ENCODE measurements around the gene ACTR3. TPM values are rescaled to one million over a fixed set of nuclear protein-coding genes. Genes with fewer than 3 reads are reported as not detected.

The ACTR3 gene
- 148 to 169 TPM (median 149 TPM) in 3 replicates for total RNA-seq (2021)
- Bru-seq, nascent RNA = percentile 82 among the genes with signal in this experiment
- long read RNA-seq, experiment 1, full-length matches to known transcripts = 586 of 643 reads
- long read RNA-seq, experiment 1, partial matches to known transcripts = 39 of 643 reads
- long read RNA-seq, experiment 1, other reads (novel, unspliced or antisense) = 18 of 643 reads
- long read RNA-seq, experiment 2, full-length matches to known transcripts = 89 of 169 reads
- long read RNA-seq, experiment 2, partial matches to known transcripts = 35 of 169 reads
- long read RNA-seq, experiment 2, other reads (novel, unspliced or antisense) = 45 of 169 reads
- long read RNA-seq, experiment 3, full-length matches to known transcripts = 331 of 371 reads
- long read RNA-seq, experiment 3, partial matches to known transcripts = 28 of 371 reads
- long read RNA-seq, experiment 3, other reads (novel, unspliced or antisense) = 12 of 371 reads

DNA sequence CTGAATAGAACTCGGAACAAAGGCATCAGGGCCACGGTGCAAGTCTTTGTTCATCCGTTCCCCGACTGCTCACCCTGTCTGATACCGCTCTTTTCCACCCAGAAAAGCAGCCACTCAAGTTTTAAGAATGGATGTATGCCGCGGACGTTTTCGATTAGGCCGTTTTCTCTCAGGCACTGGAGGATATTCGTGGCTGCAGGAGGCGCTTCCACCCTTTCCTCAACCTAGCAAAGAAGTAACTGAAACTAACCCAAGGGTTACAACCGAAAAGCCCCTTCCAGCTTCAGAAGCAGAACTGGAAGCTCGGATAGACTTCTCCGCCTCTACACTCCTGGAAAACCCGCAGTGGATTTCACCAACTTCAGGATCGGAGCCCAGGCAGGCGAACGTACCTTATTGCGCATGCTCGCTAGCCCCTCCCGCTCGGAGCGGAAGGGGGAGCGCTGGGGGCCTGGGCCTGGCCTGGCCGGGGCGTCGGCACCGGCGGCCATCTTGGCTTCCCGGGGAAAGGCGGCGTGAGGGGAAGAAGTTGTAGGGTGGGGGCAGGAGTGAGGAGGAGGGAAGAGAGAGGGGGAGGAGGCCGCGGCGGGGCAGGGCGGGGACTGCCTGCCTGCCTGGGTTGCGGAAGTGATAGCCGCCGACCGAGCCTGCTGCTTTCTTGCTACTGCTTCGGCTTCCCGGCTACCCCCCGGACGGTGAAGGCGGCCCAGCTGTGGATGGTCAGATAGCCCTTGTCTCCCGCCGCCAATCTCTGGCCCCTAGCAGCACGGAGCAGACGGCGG, at the start of gene ACTR3:
Gene ACTR3 (plus strand): TSS at position 619 of the 782 bp plus-strand sequence. CDS start 191 bp downstream, outside the sequence.
- Mint-ChIP-seq H3K27ac (peak within 1 kb of the TSS; percentile 100), H3K4me3 (peak within 1 kb of the TSS; percentile 96), H3K27me3 (ENCODE audit: low read depth) (no peaks in the 10 kb centered on the region), H3K36me3 (peaks cover 3% of the 10 kb centered on the region; the same call in 1 of the 2 replicates), H3K4me1 (peaks cover 66% of the 10 kb centered on the region), H3K9me3 (no peaks in the 10 kb centered on the region)
- peak; percentile 89 for ATAC-seq
- ChIA-PET CTCF (interaction anchor here (0.7 kb wide), 1 partner anchor 133 kb away, joined by 3 read pairs; the partner anchor contains the start of gene SLC35F5), POLR2A (interaction anchor here (2.0 kb wide), 1 partner anchor 133 kb away, joined by 12 read pairs; the partner anchor contains the start of gene SLC35F5)
- peak; percentile 98 for DNase-seq (ENCODE audit: low spot score)
- TF ChIP-seq, protein P1, sequence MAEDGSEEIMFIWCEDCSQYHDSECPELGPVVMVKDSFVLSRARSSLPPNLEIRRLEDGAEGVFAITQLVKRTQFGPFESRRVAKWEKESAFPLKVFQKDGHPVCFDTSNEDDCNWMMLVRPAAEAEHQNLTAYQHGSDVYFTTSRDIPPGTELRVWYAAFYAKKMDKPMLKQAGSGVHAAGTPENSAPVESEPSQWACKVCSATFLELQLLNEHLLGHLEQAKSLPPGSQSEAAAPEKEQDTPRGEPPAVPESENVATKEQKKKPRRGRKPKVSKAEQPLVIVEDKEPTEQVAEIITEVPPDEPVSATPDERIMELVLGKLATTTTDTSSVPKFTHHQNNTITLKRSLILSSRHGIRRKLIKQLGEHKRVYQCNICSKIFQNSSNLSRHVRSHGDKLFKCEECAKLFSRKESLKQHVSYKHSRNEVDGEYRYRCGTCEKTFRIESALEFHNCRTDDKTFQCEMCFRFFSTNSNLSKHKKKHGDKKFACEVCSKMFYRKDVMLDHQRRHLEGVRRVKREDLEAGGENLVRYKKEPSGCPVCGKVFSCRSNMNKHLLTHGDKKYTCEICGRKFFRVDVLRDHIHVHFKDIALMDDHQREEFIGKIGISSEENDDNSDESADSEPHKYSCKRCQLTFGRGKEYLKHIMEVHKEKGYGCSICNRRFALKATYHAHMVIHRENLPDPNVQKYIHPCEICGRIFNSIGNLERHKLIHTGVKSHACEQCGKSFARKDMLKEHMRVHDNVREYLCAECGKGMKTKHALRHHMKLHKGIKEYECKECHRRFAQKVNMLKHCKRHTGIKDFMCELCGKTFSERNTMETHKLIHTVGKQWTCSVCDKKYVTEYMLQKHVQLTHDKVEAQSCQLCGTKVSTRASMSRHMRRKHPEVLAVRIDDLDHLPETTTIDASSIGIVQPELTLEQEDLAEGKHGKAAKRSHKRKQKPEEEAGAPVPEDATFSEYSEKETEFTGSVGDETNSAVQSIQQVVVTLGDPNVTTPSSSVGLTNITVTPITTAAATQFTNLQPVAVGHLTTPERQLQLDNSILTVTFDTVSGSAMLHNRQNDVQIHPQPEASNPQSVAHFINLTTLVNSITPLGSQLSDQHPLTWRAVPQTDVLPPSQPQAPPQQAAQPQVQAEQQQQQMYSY (CRISPR knock-in tag; IDR thresholded peaks at IDR 0.05) = peak; percentile 99
- no peak for TF ChIP-seq RORB (CRISPR knock-in tag; IDR thresholded peaks at IDR 0.05)
- no peak for TF ChIP-seq ZNF423 (CRISPR knock-in tag; IDR thresholded peaks at IDR 0.05)
- TF ChIP-seq, protein P2, sequence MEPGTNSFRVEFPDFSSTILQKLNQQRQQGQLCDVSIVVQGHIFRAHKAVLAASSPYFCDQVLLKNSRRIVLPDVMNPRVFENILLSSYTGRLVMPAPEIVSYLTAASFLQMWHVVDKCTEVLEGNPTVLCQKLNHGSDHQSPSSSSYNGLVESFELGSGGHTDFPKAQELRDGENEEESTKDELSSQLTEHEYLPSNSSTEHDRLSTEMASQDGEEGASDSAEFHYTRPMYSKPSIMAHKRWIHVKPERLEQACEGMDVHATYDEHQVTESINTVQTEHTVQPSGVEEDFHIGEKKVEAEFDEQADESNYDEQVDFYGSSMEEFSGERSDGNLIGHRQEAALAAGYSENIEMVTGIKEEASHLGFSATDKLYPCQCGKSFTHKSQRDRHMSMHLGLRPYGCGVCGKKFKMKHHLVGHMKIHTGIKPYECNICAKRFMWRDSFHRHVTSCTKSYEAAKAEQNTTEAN (CRISPR knock-in tag; IDR thresholded peaks at IDR 0.05) = no peak
- no peak for TF ChIP-seq IRF2 (CRISPR knock-in tag; IDR thresholded peaks at IDR 0.05; ENCODE audit: borderline replicate concordance, low read depth)
- no peak for TF ChIP-seq JUN (CRISPR knock-in tag; IDR thresholded peaks at IDR 0.05)
- TF ChIP-seq ZNF281 (CRISPR knock-in tag; IDR thresholded peaks at IDR 0.05) = peak; percentile 44; the same call in 1 of the 2 replicates
- no peak for TF ChIP-seq ZNF219 (CRISPR knock-in tag; IDR thresholded peaks at IDR 0.05; ENCODE audit: borderline replicate concordance)
- peak; percentile 82; the same call in 1 of the 2 replicates for TF ChIP-seq ZNF232 (CRISPR knock-in tag; IDR thresholded peaks at IDR 0.05)
- TF ChIP-seq OVOL2 (CRISPR knock-in tag; IDR thresholded peaks at IDR 0.05; ENCODE audit: borderline replicate concordance) = no peak
- no peak for TF ChIP-seq SMAD4 (CRISPR knock-in tag; IDR thresholded peaks at IDR 0.05)
- TF ChIP-seq ZBTB21 (CRISPR knock-in tag; IDR thresholded peaks at IDR 0.05; ENCODE audit: borderline replicate concordance) = no peak
- TF ChIP-seq, protein P3, sequence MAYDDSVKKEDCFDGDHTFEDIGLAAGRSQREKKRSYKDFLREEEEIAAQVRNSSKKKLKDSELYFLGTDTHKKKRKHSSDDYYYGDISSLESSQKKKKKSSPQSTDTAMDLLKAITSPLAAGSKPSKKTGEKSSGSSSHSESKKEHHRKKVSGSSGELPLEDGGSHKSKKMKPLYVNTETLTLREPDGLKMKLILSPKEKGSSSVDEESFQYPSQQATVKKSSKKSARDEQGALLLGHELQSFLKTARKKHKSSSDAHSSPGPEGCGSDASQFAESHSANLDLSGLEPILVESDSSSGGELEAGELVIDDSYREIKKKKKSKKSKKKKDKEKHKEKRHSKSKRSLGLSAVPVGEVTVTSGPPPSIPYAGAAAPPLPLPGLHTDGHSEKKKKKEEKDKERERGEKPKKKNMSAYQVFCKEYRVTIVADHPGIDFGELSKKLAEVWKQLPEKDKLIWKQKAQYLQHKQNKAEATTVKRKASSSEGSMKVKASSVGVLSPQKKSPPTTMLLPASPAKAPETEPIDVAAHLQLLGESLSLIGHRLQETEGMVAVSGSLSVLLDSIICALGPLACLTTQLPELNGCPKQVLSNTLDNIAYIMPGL (CRISPR knock-in tag; IDR thresholded peaks at IDR 0.05) = no peak; the same call in 1 of the 2 replicates
- TF ChIP-seq SP1 (CRISPR knock-in tag; conservative IDR thresholded peaks at IDR 0.05) = peak; percentile 67
- TF ChIP-seq, protein P4, sequence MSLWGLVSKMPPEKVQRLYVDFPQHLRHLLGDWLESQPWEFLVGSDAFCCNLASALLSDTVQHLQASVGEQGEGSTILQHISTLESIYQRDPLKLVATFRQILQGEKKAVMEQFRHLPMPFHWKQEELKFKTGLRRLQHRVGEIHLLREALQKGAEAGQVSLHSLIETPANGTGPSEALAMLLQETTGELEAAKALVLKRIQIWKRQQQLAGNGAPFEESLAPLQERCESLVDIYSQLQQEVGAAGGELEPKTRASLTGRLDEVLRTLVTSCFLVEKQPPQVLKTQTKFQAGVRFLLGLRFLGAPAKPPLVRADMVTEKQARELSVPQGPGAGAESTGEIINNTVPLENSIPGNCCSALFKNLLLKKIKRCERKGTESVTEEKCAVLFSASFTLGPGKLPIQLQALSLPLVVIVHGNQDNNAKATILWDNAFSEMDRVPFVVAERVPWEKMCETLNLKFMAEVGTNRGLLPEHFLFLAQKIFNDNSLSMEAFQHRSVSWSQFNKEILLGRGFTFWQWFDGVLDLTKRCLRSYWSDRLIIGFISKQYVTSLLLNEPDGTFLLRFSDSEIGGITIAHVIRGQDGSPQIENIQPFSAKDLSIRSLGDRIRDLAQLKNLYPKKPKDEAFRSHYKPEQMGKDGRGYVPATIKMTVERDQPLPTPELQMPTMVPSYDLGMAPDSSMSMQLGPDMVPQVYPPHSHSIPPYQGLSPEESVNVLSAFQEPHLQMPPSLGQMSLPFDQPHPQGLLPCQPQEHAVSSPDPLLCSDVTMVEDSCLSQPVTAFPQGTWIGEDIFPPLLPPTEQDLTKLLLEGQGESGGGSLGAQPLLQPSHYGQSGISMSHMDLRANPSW (CRISPR knock-in tag; conservative IDR thresholded peaks at IDR 0.05; ENCODE audit: low read depth) = no peak
- TF ChIP-seq ZNF396 (CRISPR knock-in tag; IDR thresholded peaks at IDR 0.05; ENCODE audit: borderline replicate concordance) = no peak
- TF ChIP-seq SOX15 (CRISPR knock-in tag; IDR thresholded peaks at IDR 0.05) = no peak
- TF ChIP-seq CREB1 (CRISPR knock-in tag; IDR thresholded peaks at IDR 0.05) = no peak
- no peak for TF ChIP-seq ZNF425 (CRISPR knock-in tag; conservative IDR thresholded peaks at IDR 0.05)
- no peak for TF ChIP-seq NFATC4 (CRISPR knock-in tag; IDR thresholded peaks at IDR 0.05)
- peak; percentile 71; the same call in 1 of the 2 replicates for TF ChIP-seq TEAD1 (CRISPR knock-in tag; IDR thresholded peaks at IDR 0.05)

All from WTC11 (cell line).